HEK293 (cell line): ENCODE data around the gene SSBP2.

ENCODE experiments used
- CTCF ChIA-PET: fragments of 350-600 bp; formaldehyde crosslinking; extraction: SDS; loops from one replicate; lab custom pipeline; 2021; ENCODE audit warnings: antibody characterized with exemption; lab: Yijun Ruan, JAX
- POLR2A ChIA-PET: fragments of 300-600 bp; formaldehyde crosslinking; extraction: SDS; loops from one replicate; lab custom pipeline; 2020; ENCODE audit warnings: antibody characterized with exemption, inconsistent platforms; lab: Yijun Ruan, JAX
- H3K27ac ChIP-seq: fragments of 200-500 bp; sonication (Bioruptor generic); 2 replicates; pipeline ENCODE4 v1.5.1; 2014; ENCODE audit warnings: low read depth, low read length, control low read depth, inconsistent platforms; ENCODE audit errors: extremely low read depth
- H3K36me3 ChIP-seq, 2 experiments: fragments of 200-500 bp in 1 of 2; sonication (Bioruptor generic) in 1 of 2; 1 replicate in 1 of 2; 2 replicates in 1 of 2; pipeline ENCODE4 v1.5.1; 2014 to 2017; ENCODE audit warnings: inconsistent platforms in 2 of 2, low read length in 2 of 2; ENCODE audit not compliant: control insufficient read depth in 2 of 2, insufficient read depth in 1 of 2
- H3K4me1 ChIP-seq: fragments of 200-500 bp; sonication (Bioruptor generic); 2 replicates; pipeline ENCODE4 v1.5.1; 2014; ENCODE audit warnings: mild to moderate bottlenecking, low read length, inconsistent platforms; ENCODE audit not compliant: control insufficient read depth, insufficient read depth
- H3K4me3 ChIP-seq: 2 replicates; pipeline ENCODE4 v1.5.1; 2011; ENCODE audit warnings: low read depth, mild to moderate bottlenecking, control low read depth, low read length, moderate library complexity
- H3K9me3 ChIP-seq: fragments of 200-500 bp; sonication (Bioruptor generic); 2 replicates; pipeline ENCODE4 v1.5.1; 2014; ENCODE audit warnings: low read depth, low read length, inconsistent platforms; ENCODE audit not compliant: control insufficient read depth, insufficient read depth
- ATF2 ChIP-seq: fragments of 450-650 bp; formaldehyde crosslinking; IDR thresholded peaks from 2 replicates; pipeline ENCODE4 v1.5.1; 2016; ENCODE audit warnings: missing biosample characterization, missing genetic modification characterization, low read depth
- GFI1B ChIP-seq: fragments of 450-650 bp; formaldehyde crosslinking; IDR thresholded peaks from 2 replicates; pipeline ENCODE4 v1.5.1; 2016; ENCODE audit warnings: missing biosample characterization, missing genetic modification characterization
- OSR2 ChIP-seq: fragments of 450-650 bp; formaldehyde crosslinking; IDR thresholded peaks from 2 replicates; pipeline ENCODE4 v1.5.1; 2016; ENCODE audit warnings: missing biosample characterization, missing genetic modification characterization
- SETDB1 ChIP-seq: IDR thresholded peaks from one replicate; pipeline ENCODE4 v1.6.1; 2017; ENCODE audit warnings: mild to moderate bottlenecking, low read length, moderate library complexity, mixed read lengths; ENCODE audit not compliant: insufficient read length
- WT1 ChIP-seq: fragments of 450-650 bp; formaldehyde crosslinking; IDR thresholded peaks from 2 replicates; pipeline ENCODE4 v1.5.1; 2016; ENCODE audit warnings: missing biosample characterization, missing genetic modification characterization
- ZNF121 ChIP-seq: fragments of 450-650 bp; formaldehyde crosslinking; IDR thresholded peaks from 2 replicates; pipeline ENCODE4 v1.5.1; 2016; ENCODE audit warnings: missing biosample characterization, missing genetic modification characterization
- ZNF138 ChIP-seq: fragments of 450-650 bp; formaldehyde crosslinking; IDR thresholded peaks from 2 replicates; pipeline ENCODE4 v1.5.1; 2016; ENCODE audit warnings: missing biosample characterization, missing genetic modification characterization, borderline replicate concordance
- ZNF19 ChIP-seq: fragments of 450-650 bp; formaldehyde crosslinking; IDR thresholded peaks from 2 replicates; pipeline ENCODE4; 2016; ENCODE audit warnings: missing biosample characterization, missing genetic modification characterization, low read depth
- ZNF2 ChIP-seq: fragments of 450-650 bp; formaldehyde crosslinking; IDR thresholded peaks from 2 replicates; pipeline ENCODE4 v1.5.1; 2016; ENCODE audit warnings: missing biosample characterization, missing genetic modification characterization
- ZNF23 ChIP-seq: fragments of 450-650 bp; formaldehyde crosslinking; IDR thresholded peaks from 2 replicates; pipeline ENCODE4 v1.5.1; 2016; ENCODE audit warnings: missing biosample characterization, missing genetic modification characterization, borderline replicate concordance
- ZNF449 ChIP-seq: fragments of 450-650 bp; formaldehyde crosslinking; IDR thresholded peaks from 2 replicates; pipeline ENCODE4 v1.5.1; 2017; ENCODE audit warnings: missing biosample characterization, mild to moderate bottlenecking, missing genetic modification characterization, moderate library complexity
- ZNF555 ChIP-seq: fragments of 450-650 bp; formaldehyde crosslinking; conservative IDR thresholded peaks from 2 replicates; pipeline ENCODE4 v1.5.1; 2017; ENCODE audit warnings: missing biosample characterization, mild to moderate bottlenecking, missing genetic modification characterization, inconsistent platforms
- ZNF621 ChIP-seq: fragments of 450-650 bp; formaldehyde crosslinking; IDR thresholded peaks from 2 replicates; pipeline ENCODE4 v1.5.1; 2017; ENCODE audit warnings: missing biosample characterization, missing genetic modification characterization
- ZNF639 ChIP-seq: fragments of 450-650 bp; formaldehyde crosslinking; IDR thresholded peaks from 2 replicates; pipeline ENCODE4 v1.5.1; 2016; ENCODE audit warnings: missing biosample characterization, missing genetic modification characterization
- ZNF654 ChIP-seq: fragments of 450-650 bp; formaldehyde crosslinking; IDR thresholded peaks from 2 replicates; pipeline ENCODE4 v1.5.1; 2016; ENCODE audit warnings: low read depth, missing biosample characterization, missing genetic modification characterization
- ZNF677 ChIP-seq: fragments of 450-650 bp; IDR thresholded peaks from 2 replicates; pipeline ENCODE4 v1.5.0; 2018; ENCODE audit warnings: missing biosample characterization, mild to moderate bottlenecking, missing genetic modification characterization, moderate library complexity
- ZNF791 ChIP-seq: fragments of 450-650 bp; formaldehyde crosslinking; IDR thresholded peaks from 2 replicates; pipeline ENCODE4 v1.5.1; 2016; ENCODE audit warnings: missing biosample characterization, missing genetic modification characterization
- ZNF843 ChIP-seq: fragments of 450-650 bp; formaldehyde crosslinking; IDR thresholded peaks from 2 replicates; pipeline ENCODE4 v1.5.1; 2016; ENCODE audit warnings: missing biosample characterization, missing genetic modification characterization
- TF ChIP-seq, protein P1 (sequence below): fragments of 450-650 bp; IDR thresholded peaks from 2 replicates; pipeline ENCODE4 v1.5.1; 2018; ENCODE audit warnings: missing biosample characterization, mild to moderate bottlenecking, missing genetic modification characterization
- TF ChIP-seq, protein P2 (sequence below): fragments of 450-650 bp; formaldehyde crosslinking; conservative IDR thresholded peaks from 2 replicates; pipeline ENCODE4 v1.5.1; 2016; ENCODE audit warnings: low read depth, missing biosample characterization, missing genetic modification characterization

Gene SSBP2

GRCh38 chr5:81388169-81388568, 362.7 kb downstream of the SSBP2 start:
- no peaks in the 10 kb centered on the region for H3K9me3 ChIP-seq
- TF ChIP-seq SETDB1 (no peak), OSR2 (tag by site-specific recombination) (no peak), WT1 (tag by site-specific recombination) (no peak), ZNF449 (tag by site-specific recombination) (no peak), ZNF121 (tag by site-specific recombination) (no peak), ZNF654 (tag by site-specific recombination) (no peak), ZNF555 (no peak)
- TF ChIP-seq, protein P1, sequence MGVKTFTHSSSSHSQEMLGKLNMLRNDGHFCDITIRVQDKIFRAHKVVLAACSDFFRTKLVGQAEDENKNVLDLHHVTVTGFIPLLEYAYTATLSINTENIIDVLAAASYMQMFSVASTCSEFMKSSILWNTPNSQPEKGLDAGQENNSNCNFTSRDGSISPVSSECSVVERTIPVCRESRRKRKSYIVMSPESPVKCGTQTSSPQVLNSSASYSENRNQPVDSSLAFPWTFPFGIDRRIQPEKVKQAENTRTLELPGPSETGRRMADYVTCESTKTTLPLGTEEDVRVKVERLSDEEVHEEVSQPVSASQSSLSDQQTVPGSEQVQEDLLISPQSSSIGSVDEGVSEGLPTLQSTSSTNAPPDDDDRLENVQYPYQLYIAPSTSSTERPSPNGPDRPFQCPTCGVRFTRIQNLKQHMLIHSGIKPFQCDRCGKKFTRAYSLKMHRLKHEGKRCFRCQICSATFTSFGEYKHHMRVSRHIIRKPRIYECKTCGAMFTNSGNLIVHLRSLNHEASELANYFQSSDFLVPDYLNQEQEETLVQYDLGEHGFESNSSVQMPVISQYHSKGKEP: no peak
- TF ChIP-seq, all 188 proteins: peak for 0
- Histone ChIP-seq H3K27ac (no peak overlapping the region), H3K4me1 (no peaks in the 10 kb centered on the region), H3K36me3 (no peaks in the 10 kb centered on the region), H3K4me3 (no peak overlapping the region)
- ChIA-PET POLR2A (no interaction called here), CTCF (interaction anchor here (1.1 kb wide), 1 partner anchor 42 kb away, joined by 3 read pairs; no protein-coding TSS in a partner anchor)

DNA sequence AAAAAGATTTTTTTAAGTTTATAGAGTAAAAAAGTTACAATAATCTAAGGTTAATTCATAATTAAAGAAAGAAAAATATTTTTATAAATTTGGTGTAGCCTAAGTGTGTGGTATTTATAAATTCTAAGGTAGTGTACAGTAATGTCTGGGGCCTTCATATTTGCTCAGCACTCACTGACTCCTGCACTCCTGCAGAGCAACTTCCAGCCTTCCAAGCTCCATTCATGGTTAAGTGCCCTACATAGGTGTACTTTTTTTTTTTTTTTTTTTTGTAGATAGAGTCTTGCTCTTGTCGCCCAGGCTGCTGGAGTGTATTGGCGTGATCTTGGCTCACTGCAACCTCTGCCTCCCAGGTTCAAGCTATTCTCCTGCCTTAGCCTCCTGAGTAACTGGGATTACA, 367.0 kb downstream of the SSBP2 start:
- Histone ChIP-seq H3K4me3 (no peak overlapping the region), H3K4me1 (no peaks in the 10 kb centered on the region), H3K36me3 (no peaks in the 10 kb centered on the region), H3K9me3 (no peaks in the 10 kb centered on the region), H3K27ac (no peak overlapping the region)
- TF ChIP-seq ZNF791 (tag by site-specific recombination) (no peak), ZNF23 (no peak)
- POLR2A ChIA-PET: no interaction called here
- CTCF ChIA-PET: no interaction called here

DNA sequence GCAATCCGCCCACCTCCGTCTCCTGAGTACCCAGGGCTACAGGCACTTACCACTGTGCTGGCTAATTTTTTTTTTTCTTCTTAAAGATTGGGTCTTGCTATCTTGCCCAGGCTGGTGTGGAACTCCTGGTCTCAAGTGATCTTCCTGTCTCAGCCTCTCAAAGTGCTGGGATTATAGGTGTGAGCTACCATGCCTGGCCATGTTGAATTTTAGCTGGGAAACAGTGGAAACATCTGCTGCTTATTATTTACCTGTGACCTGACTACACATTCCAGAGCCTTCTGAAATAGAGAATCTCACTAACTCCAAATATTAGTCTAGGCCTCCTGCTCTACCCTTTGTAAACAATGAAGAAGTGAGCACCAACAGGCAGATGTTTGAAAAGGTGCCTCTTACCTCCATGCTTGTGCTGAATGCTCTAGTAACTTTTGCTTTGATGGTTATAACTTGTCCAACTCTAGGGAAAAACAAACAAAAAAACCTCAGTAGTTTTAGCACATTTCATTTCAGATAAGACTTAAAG, 379.5 kb downstream of the SSBP2 start:
- Histone ChIP-seq H3K4me1 (no peaks in the 10 kb centered on the region), H3K27ac (no peak overlapping the region), H3K4me3 (no peak overlapping the region), H3K36me3 (no peaks in the 10 kb centered on the region), H3K9me3 (no peaks in the 10 kb centered on the region)
- POLR2A ChIA-PET: no interaction called here
- CTCF ChIA-PET: no interaction called here
- TF ChIP-seq ZNF639 (tag by site-specific recombination) (no peak), ZNF843 (tag by site-specific recombination) (no peak), ZNF621 (tag by site-specific recombination) (no peak), GFI1B (tag by site-specific recombination) (no peak), ZNF2 (no peak), ZNF138 (tag by site-specific recombination) (no peak), ATF2 (tag by site-specific recombination) (no peak), ZNF19 (tag by site-specific recombination) (no peak), ZNF677 (tag by site-specific recombination) (no peak)
- TF ChIP-seq, protein P2, sequence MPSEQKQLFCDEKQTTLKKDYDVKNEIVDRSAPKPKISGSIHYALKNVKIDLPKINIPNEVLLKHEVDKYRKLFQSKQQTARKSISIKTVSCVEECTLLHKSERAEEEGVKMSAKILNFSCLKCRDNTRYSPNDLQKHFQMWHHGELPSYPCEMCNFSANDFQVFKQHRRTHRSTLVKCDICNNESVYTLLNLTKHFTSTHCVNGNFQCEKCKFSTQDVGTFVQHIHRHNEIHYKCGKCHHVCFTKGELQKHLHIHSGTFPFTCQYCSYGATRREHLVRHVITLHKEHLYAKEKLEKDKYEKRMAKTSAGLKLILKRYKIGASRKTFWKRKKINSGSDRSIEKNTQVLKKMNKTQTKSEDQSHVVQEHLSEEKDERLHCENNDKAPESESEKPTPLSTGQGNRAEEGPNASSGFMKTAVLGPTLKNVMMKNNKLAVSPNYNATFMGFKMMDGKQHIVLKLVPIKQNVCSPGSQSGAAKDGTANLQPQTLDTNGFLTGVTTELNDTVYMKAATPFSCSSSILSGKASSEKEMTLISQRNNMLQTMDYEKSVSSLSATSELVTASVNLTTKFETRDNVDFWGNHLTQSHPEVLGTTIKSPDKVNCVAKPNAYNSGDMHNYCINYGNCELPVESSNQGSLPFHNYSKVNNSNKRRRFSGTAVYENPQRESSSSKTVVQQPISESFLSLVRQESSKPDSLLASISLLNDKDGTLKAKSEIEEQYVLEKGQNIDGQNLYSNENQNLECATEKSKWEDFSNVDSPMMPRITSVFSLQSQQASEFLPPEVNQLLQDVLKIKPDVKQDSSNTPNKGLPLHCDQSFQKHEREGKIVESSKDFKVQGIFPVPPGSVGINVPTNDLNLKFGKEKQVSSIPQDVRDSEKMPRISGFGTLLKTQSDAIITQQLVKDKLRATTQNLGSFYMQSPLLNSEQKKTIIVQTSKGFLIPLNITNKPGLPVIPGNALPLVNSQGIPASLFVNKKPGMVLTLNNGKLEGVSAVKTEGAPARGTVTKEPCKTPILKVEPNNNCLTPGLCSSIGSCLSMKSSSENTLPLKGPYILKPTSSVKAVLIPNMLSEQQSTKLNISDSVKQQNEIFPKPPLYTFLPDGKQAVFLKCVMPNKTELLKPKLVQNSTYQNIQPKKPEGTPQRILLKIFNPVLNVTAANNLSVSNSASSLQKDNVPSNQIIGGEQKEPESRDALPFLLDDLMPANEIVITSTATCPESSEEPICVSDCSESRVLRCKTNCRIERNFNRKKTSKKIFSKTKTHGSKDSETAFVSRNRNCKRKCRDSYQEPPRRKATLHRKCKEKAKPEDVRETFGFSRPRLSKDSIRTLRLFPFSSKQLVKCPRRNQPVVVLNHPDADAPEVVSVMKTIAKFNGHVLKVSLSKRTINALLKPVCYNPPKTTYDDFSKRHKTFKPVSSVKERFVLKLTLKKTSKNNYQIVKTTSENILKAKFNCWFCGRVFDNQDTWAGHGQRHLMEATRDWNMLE (tag by site-specific recombination): no peak
